ENCODE results near the gene CKAP2L. TPM values are rescaled to one million over a fixed set of nuclear protein-coding genes. Genes with fewer than 3 reads are reported as not detected.

Gene CKAP2L
- polyA plus RNA-seq, 1 donor from 2014 or later = 0.78 TPM

DNA sequence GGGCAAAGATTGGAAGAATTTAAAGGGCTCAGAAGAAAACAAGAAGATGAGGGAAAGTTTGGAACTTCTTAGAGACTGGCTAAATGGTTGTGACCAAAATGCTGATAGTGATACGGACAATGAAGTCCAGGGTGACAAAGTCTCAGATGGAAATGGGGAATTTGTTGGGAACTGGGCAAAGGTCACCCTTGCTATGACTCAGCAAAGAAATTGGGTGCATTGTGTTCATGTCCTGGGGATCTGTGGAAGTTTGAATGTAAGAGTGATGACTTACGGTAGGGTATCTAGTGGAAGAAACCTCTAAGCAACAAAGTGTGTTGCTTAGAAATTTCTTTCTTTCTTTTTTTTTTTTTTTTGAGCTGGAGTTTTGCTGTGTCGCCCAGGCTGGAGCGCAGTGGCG, 25.9 kb upstream of the CKAP2L start:
- Histone ChIP-seq H2AFZ (ENCODE audit: low read depth, low read length) (no peak overlapping the region), H3K4me2 (ENCODE audit: low read length) (no peak overlapping the region), H3K27ac (ENCODE audit: low read length) (no peak overlapping the region), H3K36me3 (ENCODE audit: insufficient read depth, low read length) (no peaks in the 10 kb centered on the region), H4K20me1 (ENCODE audit: insufficient read depth) (no peaks in the 10 kb centered on the region), H3F3A (ENCODE audit: insufficient read depth, low read length, poor library complexity, severe bottlenecking) (no peaks in the 10 kb centered on the region), H3K9me2 (ENCODE audit: insufficient read depth, low read length) (no peaks in the 10 kb centered on the region), H3K27me3 (ENCODE audit: insufficient read depth, low read depth, low read length) (no peaks in the 10 kb centered on the region), H3K9me3 (ENCODE audit: low read length) (no peaks in the 10 kb centered on the region), H3K79me2 (replicated peaks; ENCODE audit: insufficient read depth, low read length) (no peaks in the 10 kb centered on the region), H3K9ac (ENCODE audit: low read length) (no peak overlapping the region), H3K4me3 (ENCODE audit: low read length) (no peak overlapping the region)
- TF ChIP-seq EZH2 (IDR thresholded peaks at IDR 0.05; ENCODE audit: borderline replicate concordance, insufficient read depth, low read length, poor library complexity, severe bottlenecking) (no peak), EP300 (conservative IDR thresholded peaks at IDR 0.05; ENCODE audit: poor library complexity, severe bottlenecking) (no peak), SMC3 (conservative IDR thresholded peaks at IDR 0.05; ENCODE audit: poor library complexity) (no peak), MXI1 (conservative IDR thresholded peaks at IDR 0.05; ENCODE audit: poor library complexity, severe bottlenecking) (no peak), POLR2AphosphoS5 (IDR thresholded peaks at IDR 0.05) (no peak), TAF1 (IDR thresholded peaks at IDR 0.05; ENCODE audit: low read depth) (no peak), RAD21 (conservative IDR thresholded peaks at IDR 0.05) (no peak)
- TF ChIP-seq, protein P1, sequence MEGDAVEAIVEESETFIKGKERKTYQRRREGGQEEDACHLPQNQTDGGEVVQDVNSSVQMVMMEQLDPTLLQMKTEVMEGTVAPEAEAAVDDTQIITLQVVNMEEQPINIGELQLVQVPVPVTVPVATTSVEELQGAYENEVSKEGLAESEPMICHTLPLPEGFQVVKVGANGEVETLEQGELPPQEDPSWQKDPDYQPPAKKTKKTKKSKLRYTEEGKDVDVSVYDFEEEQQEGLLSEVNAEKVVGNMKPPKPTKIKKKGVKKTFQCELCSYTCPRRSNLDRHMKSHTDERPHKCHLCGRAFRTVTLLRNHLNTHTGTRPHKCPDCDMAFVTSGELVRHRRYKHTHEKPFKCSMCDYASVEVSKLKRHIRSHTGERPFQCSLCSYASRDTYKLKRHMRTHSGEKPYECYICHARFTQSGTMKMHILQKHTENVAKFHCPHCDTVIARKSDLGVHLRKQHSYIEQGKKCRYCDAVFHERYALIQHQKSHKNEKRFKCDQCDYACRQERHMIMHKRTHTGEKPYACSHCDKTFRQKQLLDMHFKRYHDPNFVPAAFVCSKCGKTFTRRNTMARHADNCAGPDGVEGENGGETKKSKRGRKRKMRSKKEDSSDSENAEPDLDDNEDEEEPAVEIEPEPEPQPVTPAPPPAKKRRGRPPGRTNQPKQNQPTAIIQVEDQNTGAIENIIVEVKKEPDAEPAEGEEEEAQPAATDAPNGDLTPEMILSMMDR (IDR thresholded peaks at IDR 0.05; ENCODE audit: poor library complexity, severe bottlenecking) = no peak
- TF ChIP-seq, protein P2, sequence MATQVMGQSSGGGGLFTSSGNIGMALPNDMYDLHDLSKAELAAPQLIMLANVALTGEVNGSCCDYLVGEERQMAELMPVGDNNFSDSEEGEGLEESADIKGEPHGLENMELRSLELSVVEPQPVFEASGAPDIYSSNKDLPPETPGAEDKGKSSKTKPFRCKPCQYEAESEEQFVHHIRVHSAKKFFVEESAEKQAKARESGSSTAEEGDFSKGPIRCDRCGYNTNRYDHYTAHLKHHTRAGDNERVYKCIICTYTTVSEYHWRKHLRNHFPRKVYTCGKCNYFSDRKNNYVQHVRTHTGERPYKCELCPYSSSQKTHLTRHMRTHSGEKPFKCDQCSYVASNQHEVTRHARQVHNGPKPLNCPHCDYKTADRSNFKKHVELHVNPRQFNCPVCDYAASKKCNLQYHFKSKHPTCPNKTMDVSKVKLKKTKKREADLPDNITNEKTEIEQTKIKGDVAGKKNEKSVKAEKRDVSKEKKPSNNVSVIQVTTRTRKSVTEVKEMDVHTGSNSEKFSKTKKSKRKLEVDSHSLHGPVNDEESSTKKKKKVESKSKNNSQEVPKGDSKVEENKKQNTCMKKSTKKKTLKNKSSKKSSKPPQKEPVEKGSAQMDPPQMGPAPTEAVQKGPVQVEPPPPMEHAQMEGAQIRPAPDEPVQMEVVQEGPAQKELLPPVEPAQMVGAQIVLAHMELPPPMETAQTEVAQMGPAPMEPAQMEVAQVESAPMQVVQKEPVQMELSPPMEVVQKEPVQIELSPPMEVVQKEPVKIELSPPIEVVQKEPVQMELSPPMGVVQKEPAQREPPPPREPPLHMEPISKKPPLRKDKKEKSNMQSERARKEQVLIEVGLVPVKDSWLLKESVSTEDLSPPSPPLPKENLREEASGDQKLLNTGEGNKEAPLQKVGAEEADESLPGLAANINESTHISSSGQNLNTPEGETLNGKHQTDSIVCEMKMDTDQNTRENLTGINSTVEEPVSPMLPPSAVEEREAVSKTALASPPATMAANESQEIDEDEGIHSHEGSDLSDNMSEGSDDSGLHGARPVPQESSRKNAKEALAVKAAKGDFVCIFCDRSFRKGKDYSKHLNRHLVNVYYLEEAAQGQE (IDR thresholded peaks at IDR 0.05; ENCODE audit: borderline replicate concordance) = no peak

DNA sequence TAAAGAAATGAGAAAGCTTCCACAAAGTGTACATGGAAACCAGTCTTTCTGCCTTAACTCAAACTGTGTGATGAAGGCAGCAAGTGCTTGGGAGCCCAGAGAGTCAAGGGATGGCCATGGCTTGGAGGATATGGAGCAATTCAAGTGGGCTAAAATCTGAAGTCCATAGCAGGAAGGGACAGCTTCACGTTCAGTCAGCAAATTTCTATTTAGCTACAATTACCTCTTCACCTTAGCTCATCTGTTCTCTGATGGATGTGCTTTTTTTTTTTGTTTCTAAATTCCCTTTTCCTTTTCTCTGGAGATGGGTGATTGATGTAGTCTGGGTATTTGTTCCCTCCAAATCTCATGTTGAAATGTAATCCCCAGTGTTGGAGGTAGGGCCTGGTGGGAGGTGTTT, 24.8 kb upstream of the CKAP2L start:
- Histone ChIP-seq H3K27me3 (ENCODE audit: insufficient read depth, low read depth, low read length) (no peaks in the 10 kb centered on the region), H2AFZ (ENCODE audit: low read depth, low read length) (no peak overlapping the region), H3K4me3 (ENCODE audit: low read length) (no peak overlapping the region), H3K4me2 (ENCODE audit: low read length) (no peak overlapping the region), H3K79me2 (replicated peaks; ENCODE audit: insufficient read depth, low read length) (no peaks in the 10 kb centered on the region), H4K20me1 (ENCODE audit: insufficient read depth) (no peaks in the 10 kb centered on the region), H3K36me3 (ENCODE audit: insufficient read depth, low read length) (no peaks in the 10 kb centered on the region), H3K9me2 (ENCODE audit: insufficient read depth, low read length) (no peaks in the 10 kb centered on the region), H3F3A (ENCODE audit: insufficient read depth, low read length, poor library complexity, severe bottlenecking) (no peaks in the 10 kb centered on the region), H3K9ac (ENCODE audit: low read length) (no peak overlapping the region), H3K9me3 (ENCODE audit: low read length) (no peaks in the 10 kb centered on the region), H3K27ac (ENCODE audit: low read length) (no peak overlapping the region)
- TF ChIP-seq TAF1 (IDR thresholded peaks at IDR 0.05; ENCODE audit: low read depth) = no peak
- TF ChIP-seq, protein P1 (IDR thresholded peaks at IDR 0.05; ENCODE audit: poor library complexity, severe bottlenecking) = no peak
- TF ChIP-seq RAD21 (conservative IDR thresholded peaks at IDR 0.05) = no peak
